ENCODE data around the gene NKX1-2.

Gene NKX1-2

GRCh38 chr10:124450012-124450782 is at the start of gene NKX1-2:
TSS of gene NKX1-2 (minus strand) at chr10:124450035. CDS start at chr10:124449943, 92 bp downstream.
- in situ Hi-C loops (cut with HindIII; ENCODE audit: low sequenced_read_pairs): no loop called here
- DNase-seq (ENCODE audit: low read depth, low spot score): no peak
- TF ChIP-seq CTCF (IDR thresholded peaks at IDR 0.05; ENCODE audit: low read depth, low read length): no peak
- no peak within 1 kb of the TSS for H3K4me3 ChIP-seq (ENCODE audit: low read depth, low read length)

- DNase-seq (ENCODE audit: low read depth, low spot score): no peak
- H3K4me3 ChIP-seq (ENCODE audit: low read depth, low read length): no peak overlapping the region
- no peak for TF ChIP-seq CTCF (IDR thresholded peaks at IDR 0.05; ENCODE audit: low read depth, low read length)
- in situ Hi-C loops (cut with HindIII; ENCODE audit: low sequenced_read_pairs): no loop called here
Observed at GRCh38 chr10:124498056-124498455, 48.2 kb upstream of the NKX1-2 start.

- no peak for DNase-seq (ENCODE audit: low read depth, low spot score)
- in situ Hi-C loops (cut with HindIII; ENCODE audit: low sequenced_read_pairs): no loop called here
- H3K4me3 ChIP-seq (ENCODE audit: low read depth, low read length): no peak overlapping the region
- no peak for TF ChIP-seq CTCF (IDR thresholded peaks at IDR 0.05; ENCODE audit: low read depth, low read length)
Observed at GRCh38 chr10:124497196-124497881, 47.5 kb upstream of the NKX1-2 start.

- no peak for DNase-seq (ENCODE audit: low read depth, low spot score)
- in situ Hi-C loops (cut with HindIII; ENCODE audit: low sequenced_read_pairs): no loop called here
- TF ChIP-seq CTCF (IDR thresholded peaks at IDR 0.05; ENCODE audit: low read depth, low read length): no peak
- H3K4me3 ChIP-seq (ENCODE audit: low read depth, low read length): no peak overlapping the region
Observed at GRCh38 chr10:124496620-124497019, 46.8 kb upstream of the NKX1-2 start.

GRCh38 chr10:124496150-124496549 is 46.3 kb upstream of the NKX1-2 start:
- DNase-seq (ENCODE audit: low read depth, low spot score): no peak
- no peak for TF ChIP-seq CTCF (IDR thresholded peaks at IDR 0.05; ENCODE audit: low read depth, low read length)
- in situ Hi-C loops (cut with HindIII; ENCODE audit: low sequenced_read_pairs): no loop called here
- H3K4me3 ChIP-seq (ENCODE audit: low read depth, low read length): no peak overlapping the region

GRCh38 chr10:124495725-124496124 is 45.9 kb upstream of the NKX1-2 start:
- H3K4me3 ChIP-seq (ENCODE audit: low read depth, low read length): no peak overlapping the region
- DNase-seq (ENCODE audit: low read depth, low spot score): no peak
- in situ Hi-C loops (cut with HindIII; ENCODE audit: low sequenced_read_pairs): no loop called here
- TF ChIP-seq CTCF (IDR thresholded peaks at IDR 0.05; ENCODE audit: low read depth, low read length): no peak
